HG02981 (cell line): ENCODE measurements around the gene ZNF285.
A peak's percentile ranks its signal among the peaks of the same experiment; 100 is the strongest.
"Not testable (repeated sequence)": the region's sequence is repeated elsewhere in the genome, so short reads cannot be mapped to it uniquely, and the experiment has no call there.

ENCODE experiments used
- ATAC-seq: cut with Tn5 transposase; IDR thresholded peaks from one replicate; pipeline ENCODE4 v1.9.1; 2021; ENCODE audit warnings: mild to moderate bottlenecking, moderate library complexity; ENCODE audit not compliant: unreplicated experiment

Gene ZNF285

DNA sequence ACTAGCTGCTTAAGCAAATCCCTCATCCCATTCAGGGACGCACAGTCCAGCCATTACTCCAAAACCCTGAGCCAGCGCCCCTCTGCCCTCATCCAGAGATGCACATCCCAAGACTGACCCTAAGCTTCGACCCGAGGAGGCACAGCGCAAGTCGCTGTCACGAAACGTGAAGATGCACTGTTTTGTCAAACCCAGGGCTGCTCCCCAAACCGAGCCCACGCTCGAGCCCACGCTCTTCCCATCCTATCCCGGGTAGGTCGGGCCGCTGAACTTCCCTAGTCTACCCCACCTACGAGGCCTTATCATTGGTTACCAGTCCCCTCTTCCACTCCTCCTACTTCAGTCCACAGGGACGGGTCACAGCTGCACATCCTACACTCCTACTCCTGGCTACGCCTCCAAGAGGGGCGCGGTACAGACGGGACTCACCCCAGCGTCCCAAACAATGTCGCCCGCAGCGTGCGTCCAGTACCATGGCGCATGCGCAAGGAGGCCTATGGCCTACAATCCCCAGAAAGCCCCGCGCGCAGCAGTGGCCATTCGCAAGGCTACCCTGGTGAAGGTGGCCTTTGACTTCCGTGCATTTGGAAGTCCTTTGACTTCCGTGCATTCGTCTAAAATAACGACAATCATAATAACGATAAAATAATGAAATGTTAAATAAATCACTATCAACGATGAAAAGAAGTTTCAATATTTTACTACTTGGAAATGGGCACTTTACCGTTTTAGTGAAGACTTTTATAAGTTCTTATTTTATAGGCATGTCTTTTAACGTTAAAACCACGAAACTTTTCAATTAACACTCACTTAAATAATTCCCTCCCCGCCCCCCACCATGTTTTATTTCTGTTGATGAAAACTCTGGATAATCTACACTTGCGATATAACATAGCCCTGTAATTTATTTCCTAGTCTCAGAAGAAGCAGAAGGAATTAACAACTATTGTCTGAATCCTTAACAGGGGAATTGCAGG lies at the start of gene ZNF285:
Gene ZNF285, minus strand, starts transcription at position 470 of the 977 bp plus-strand sequence. CDS start 4,395 bp downstream, outside the sequence.
- peak; percentile 74 for ATAC-seq

DNA sequence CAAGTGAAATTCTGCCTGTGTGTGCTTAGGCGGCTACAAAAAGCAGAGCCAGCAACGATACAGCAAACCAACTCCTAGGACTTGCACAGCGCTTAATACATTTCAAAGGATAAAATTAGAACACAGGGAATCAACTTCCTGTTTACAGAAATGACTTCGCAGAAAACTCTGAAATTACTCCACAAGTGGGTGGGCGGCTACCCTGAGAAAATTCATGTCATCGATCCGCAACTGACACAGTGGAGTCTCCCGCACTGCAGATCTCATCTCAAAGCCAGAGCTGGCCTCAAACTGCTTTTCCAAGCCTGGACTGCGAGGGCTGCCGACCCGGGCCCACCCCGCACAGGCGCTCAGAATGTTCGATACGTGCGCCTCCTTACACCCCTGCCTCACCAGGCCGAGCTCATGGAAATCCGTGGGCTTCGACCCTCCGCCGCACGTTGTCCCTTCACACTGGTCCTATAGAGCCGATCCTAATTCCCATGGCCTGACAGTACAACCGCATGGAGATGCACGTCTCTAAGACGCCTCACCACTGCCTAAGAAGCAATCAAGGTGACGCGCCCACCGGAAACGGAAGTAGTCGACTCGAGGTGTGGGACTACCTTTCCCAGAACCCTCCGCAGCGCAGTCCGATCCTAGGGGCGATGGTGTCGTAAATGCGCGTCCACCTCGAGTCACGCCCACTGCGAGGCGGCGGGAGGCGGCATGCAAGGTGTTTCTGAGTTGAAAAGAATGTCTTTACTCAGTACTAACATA lies 46.7 kb upstream of the ZNF285 start, which contains the start of gene ZNF229:
Gene ZNF229, minus strand, starts transcription at position 557 of the 759 bp plus-strand sequence. CDS start 5,625 bp downstream, outside the sequence.
- ATAC-seq: no peak

DNA sequence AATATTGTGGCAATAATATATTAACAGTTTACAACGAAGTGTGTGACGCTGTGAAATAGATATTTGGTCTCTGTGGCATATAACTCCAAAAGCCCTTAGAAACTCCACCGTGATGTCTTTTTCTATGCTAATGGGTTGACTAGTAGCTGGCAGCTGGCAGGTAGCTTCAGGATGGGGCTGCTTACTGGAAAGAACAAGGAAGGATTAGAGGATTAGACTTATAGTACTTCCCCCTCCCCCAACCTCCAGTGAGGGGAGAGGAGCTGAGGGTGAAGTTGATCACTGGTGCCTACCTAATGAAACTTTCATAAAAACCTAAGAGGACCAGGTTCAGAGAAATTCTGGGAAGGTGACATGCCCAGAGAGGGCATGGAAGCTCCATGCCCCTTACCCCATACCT lies 37.0 kb upstream of the ZNF285 start:
- no peak for ATAC-seq

DNA sequence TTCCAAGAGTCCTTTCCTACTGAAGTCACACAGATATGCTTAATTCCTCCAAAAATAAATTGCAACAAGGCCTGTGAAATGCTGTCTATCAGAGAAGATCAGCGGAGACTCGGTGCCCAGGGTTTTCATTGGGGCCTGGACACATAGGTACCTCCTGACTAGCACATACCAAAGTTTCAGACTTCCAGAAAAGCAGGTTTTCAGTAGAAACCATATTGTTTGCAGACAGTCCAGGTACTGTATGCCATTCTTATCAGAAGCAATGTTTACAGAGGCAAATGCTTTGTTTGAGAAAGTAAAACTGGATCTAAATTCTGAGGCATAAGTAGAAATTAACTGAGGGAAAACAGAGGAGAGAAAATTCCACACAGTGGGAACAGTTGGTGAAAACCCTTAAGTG lies 34.0 kb upstream of the ZNF285 start:
- no peak for ATAC-seq

DNA sequence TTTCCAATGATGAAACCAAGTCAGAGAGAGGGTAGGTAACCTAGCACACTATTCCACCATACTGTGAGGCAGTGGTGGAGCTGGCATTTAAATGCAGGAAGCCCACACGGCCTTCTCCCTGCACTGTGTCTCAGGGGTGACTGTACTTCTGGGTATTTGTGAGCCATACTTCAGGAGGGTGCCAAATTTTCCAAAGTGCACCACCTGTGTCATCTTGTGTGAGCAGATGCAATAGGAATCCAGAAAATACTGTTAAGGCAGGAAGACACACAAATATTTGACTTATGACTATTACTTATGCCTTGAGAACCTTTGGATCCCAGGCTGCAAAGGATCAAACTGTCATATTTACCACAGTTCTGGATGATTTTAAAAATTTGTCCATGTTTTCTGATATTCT lies 29.5 kb upstream of the ZNF285 start:
- no peak for ATAC-seq

DNA sequence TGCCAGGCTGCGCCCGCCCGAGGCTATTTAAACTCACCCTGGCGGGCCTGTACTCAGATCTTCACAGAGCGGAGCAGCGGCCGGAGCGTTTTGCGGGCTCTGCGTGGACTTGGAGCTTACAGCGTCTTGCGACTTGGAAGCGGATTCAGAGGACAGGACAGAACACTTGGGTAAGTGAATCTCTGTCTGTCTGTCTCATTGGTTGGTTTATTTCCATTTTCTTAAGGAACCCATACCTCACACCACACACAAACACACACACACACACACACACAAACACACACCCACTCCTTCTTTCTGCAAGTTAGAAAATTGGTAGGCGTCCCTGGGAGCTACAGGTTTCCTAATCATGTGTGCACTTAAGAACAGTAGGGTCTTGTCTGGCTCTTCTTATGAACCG lies 14.1 kb upstream of the ZNF285 start:
- not testable (repeated sequence) for ATAC-seq

DNA sequence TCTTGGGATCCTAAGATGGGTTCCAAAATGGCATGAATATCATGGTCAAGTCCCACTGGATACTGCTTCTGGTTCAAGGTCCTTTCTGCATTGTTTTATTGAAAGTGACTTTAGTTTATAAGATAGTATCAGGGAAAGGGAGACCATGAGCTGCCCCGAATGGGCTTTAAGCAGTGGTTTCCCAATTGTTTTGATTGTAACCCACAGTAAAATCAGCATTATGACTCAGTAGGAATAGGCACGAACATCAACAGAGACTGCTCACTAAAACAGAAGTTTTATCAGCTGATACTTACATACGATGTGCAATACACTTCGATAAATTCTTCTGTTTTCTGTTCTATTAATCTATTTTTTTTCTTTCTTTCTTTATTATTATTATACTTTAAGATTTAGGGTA lies 12.1 kb downstream of the ZNF285 start:
- not testable (repeated sequence) for ATAC-seq

DNA sequence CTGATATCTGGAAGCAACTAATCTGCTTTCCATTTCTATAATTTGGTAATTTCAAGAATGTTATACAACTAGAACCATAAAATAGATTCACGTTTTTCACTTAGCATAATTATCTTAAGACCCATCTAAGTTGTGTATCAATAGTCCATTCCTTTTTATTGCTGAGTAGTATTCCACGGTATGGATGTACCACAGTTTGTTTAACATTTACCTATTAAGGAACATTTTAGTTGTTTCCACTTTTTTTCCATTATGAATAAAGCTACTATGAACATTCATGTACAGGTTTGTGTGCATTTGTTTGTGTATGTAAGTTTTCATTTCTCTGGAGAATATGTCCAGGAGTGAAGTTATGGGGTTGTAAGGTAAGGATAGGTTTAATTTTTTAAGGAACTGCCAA lies 26.6 kb downstream of the ZNF285 start:
- ATAC-seq: no peak

DNA sequence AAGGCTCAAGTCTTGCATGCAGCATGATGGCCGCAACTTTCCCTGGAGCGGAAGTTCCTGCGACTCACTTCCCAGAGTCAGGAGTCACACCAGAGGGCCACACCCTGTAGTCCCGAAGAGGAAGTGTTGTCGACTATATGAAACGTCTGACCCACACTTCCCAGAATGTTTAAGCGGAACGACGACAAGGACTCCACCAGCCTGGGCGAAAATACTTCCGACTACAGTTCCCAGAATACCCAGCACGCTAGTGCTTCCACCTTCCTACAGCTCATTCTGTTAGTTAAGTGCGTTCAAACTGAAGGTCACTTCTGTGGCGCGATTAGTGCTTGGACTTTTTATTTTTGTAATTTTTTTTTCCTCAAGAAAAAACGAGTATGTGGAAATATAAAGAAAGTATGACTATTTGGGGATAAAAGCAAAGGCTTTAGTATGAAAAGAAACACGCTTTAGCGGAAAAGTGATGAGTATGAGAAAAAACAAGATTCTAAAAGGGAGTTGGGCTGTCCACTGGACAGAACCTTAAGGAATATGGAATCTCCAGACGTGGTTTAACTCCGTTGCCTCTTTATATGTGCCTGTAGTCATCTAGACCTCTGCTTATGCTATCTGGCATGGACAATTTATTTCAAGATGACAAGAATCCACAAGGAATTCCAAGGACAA lies 29.5 kb downstream of the ZNF285 start:
- no peak for ATAC-seq

DNA sequence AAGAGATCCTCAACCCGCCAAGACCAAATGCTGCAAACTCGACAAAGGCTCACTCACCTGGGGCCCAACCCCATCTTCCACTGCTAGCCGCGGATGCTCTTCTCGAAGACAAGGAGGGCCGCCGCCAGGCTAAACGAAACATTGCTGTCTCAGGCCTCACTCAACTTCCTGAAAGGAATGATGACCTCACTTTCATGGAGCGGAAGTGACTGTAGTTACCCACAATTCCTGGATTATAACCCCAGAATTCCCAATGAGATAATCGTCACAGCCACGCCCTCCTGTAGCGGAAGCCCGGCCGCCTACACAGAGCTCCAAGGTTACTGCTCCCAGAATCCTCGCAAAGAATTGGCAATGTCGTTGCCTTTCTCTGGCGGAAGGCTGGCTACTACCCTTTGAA lies 34.4 kb downstream of the ZNF285 start:
- no peak for ATAC-seq

DNA sequence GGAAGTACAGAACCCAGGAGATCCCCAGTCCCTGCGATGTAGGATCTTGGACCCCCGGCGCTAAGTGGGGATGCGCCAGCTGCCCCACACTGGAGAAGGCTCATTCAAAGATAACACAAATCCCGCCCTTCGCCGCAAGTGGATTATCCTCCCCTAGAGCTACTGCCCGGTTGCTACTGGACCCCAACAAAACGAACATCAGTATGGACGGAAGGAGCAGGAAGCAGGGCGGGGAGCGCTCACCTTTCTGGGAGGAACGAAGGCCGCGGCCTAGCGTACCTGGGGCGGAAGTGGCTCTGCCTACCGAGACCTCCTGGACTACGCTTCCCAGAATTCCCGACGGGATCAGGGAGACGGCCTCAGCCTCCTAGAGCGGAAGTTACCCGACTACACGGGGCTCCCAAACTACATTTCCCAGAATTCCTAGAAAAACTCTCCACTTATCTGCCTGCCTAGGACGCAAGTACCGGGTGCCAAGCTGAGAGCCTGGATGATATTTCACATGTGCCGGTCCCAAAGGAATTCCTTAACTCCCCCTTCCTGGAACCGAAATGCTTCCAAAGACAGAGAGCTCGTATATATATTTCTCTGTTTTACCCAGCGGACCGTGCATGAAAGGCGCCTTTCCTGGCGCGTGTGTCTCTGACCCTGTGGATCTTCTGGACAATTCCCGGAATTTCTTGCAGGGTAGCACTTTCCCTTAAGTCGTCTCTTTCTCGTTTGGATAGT lies 44.9 kb downstream of the ZNF285 start, which contains the start of gene ZNF112:
Gene ZNF112, minus strand, starts transcription at position 298 of the 729 bp plus-strand sequence. CDS start 16,141 bp downstream, outside the sequence.
- ATAC-seq: no peak

DNA sequence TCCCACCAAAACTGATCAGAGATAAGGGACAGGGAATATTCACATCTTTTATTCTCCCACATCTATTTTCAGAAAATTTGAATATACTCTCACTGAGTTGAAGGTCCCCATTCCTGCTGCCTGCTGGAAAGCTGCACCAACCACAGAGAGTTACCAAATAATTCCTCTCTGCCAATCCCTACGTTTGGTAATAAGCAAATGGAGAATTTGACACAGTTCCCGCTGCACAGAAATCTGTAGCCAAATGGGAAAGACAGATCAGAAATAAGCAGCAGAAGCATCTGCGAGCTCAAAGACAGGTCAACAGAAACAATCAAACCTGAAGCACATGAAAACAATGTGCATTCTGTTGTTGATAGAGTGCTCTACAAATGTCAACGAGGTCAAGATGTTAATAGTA lies 54.9 kb downstream of the ZNF285 start:
- ATAC-seq: no peak

DNA sequence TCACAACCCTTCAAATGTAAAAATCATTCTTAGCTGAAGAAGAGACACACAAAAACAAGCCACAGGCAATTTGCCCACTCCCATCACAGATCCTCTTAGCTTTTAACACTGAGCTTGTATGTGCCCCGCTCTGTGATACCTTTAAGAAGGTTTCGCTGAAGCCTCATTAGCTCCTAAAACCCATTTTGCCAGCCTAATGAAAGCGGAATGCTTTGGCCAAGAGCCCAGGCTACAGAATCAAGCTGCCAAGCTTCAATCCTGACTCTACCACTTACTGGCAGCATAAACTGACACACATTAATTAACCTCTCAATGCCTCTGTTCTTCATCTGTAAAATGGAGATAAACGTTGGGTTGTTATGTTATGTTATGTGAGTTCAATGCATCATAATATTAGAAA lies 55.4 kb downstream of the ZNF285 start:
- no peak for ATAC-seq

DNA sequence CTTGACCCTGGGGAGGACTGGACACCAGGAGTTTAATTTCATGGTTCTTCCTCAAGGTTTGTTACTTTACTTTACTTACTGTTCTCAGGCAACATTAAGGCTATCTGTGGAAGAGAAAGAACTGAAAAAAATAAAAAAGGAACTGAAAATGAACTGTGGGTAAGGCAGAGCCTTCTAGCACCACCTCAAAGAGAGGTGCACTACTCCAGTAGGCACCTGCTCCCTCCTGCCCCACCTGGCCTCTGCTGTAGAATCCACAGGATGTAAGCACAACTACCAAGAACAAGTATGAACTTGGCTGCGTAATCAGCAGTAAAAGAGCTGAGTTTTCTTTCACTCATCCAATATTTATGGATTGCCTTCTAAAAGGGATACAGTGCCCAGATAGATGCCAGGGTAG lies 57.2 kb downstream of the ZNF285 start:
- no peak for ATAC-seq

DNA sequence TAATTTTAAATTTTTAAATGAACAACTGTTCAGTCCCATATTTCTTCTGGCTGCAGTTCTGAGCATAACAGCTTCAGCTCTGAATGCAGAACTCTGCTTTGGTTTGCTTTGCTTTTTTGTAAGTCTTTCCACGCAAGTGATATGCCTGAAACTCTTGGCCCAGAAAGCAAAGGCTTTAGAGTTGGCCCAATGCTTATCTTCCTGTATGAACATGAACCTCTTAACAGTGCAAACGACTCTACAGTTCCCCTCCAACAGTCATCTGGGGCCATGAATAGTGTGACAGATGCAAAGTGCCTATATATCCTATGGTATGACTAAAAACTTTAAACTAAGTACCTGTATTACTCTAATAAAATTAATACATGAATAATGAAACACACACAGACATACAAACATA lies 59.6 kb downstream of the ZNF285 start:
- no peak for ATAC-seq

DNA sequence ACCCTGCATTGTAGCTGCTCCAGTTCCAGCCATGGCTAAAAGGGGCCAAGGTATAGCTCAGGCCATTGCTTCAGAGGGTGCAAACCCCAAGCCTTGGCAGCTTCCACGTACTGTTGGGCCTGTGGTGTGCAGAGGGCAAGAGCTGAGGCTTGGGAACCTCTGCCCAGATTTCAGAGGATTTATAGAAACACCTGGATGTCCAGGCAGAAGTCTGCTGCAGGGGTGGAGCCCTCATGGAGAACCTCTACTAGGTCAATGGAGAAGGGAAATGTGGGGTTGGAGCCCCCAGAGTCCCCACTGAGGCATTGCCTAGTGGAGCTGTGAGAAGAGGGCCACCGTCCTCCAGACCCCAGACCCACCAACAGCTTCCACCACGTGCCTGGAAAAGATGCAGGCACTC lies 66.8 kb downstream of the ZNF285 start:
- ATAC-seq: not testable (repeated sequence)
